Measurements from ENCODE around the gene CFAP54.
A peak's percentile ranks its signal among the peaks of the same experiment; 100 is the strongest.
"Not testable (repeated sequence)": the region's sequence is repeated elsewhere in the genome, so short reads cannot be mapped to it uniquely, and the experiment has no call there.

CFAP54 gene

GRCh38 chr12:96513681-96514080, 24.3 kb downstream of the CFAP54 start:
- DNase-seq (ENCODE audit: low spot score): no peak

- DNase-seq (ENCODE audit: low spot score): no peak
Observed at GRCh38 chr12:96514328-96514727, 25.0 kb downstream of the CFAP54 start.

GRCh38 chr12:96516472-96517430, 27.4 kb downstream of the CFAP54 start:
- peak; percentile 44 for DNase-seq (ENCODE audit: low spot score)

- no peak for DNase-seq (ENCODE audit: low spot score)
Observed at GRCh38 chr12:96520767-96521166, 31.4 kb downstream of the CFAP54 start.

- no peak for DNase-seq (ENCODE audit: low spot score)
Observed at GRCh38 chr12:96521895-96522682, 32.7 kb downstream of the CFAP54 start.

- DNase-seq (ENCODE audit: low spot score): no peak
Observed at GRCh38 chr12:96522690-96523089, 33.3 kb downstream of the CFAP54 start.

- no peak for DNase-seq (ENCODE audit: low spot score)
Observed at GRCh38 chr12:96526110-96526509, 36.7 kb downstream of the CFAP54 start.

- no peak for DNase-seq (ENCODE audit: low spot score)
Observed at GRCh38 chr12:96529912-96530311, 40.5 kb downstream of the CFAP54 start.

- no peak for DNase-seq (ENCODE audit: low spot score)
Observed at GRCh38 chr12:96534339-96534738, 45.0 kb downstream of the CFAP54 start.

GRCh38 chr12:96548384-96548783, 59.0 kb downstream of the CFAP54 start:
- DNase-seq (ENCODE audit: low spot score): no peak

- DNase-seq (ENCODE audit: low spot score): no peak
Observed at GRCh38 chr12:96549341-96549740, 60.0 kb downstream of the CFAP54 start.

- DNase-seq (ENCODE audit: low spot score): no peak
Observed at GRCh38 chr12:96570579-96570978, 81.2 kb downstream of the CFAP54 start.

- DNase-seq (ENCODE audit: low spot score): no peak
Observed at GRCh38 chr12:96571101-96571862, 81.9 kb downstream of the CFAP54 start.

- DNase-seq (ENCODE audit: low spot score): peak; percentile 12
Observed at GRCh38 chr12:96578526-96579125, 89.2 kb downstream of the CFAP54 start.

- DNase-seq (ENCODE audit: low spot score): no peak
Observed at GRCh38 chr12:96585977-96586376, 96.6 kb downstream of the CFAP54 start.

- DNase-seq (ENCODE audit: low spot score): no peak
Observed at GRCh38 chr12:96587691-96588090, 98.3 kb downstream of the CFAP54 start.

GRCh38 chr12:96590970-96591369, 101.6 kb downstream of the CFAP54 start:
- DNase-seq (ENCODE audit: low spot score): no peak

GRCh38 chr12:96604374-96604773, 115.0 kb downstream of the CFAP54 start:
- DNase-seq (ENCODE audit: low spot score): not testable (repeated sequence)

- DNase-seq (ENCODE audit: low spot score): no peak
Observed at GRCh38 chr12:96605684-96606083, 116.3 kb downstream of the CFAP54 start.

GRCh38 chr12:96606134-96606533, 116.8 kb downstream of the CFAP54 start:
- DNase-seq (ENCODE audit: low spot score): no peak

- no peak for DNase-seq (ENCODE audit: low spot score)
Observed at GRCh38 chr12:96606644-96607043, 117.3 kb downstream of the CFAP54 start.

GRCh38 chr12:96617178-96617577, 127.8 kb downstream of the CFAP54 start:
- DNase-seq (ENCODE audit: low spot score): no peak
